ENCODE measurements around the gene AKT3.

The AKT3 gene

GRCh38 chr1:243730487-243731150 lies 119.4 kb downstream of the AKT3 start:
- DNase-seq = no peak

GRCh38 chr1:243729956-243730355 lies 120.1 kb downstream of the AKT3 start:
- DNase-seq = no peak

GRCh38 chr1:243727503-243728203 lies 122.4 kb downstream of the AKT3 start:
- no peak for DNase-seq

- DNase-seq = no peak
Observed at GRCh38 chr1:243726806-243727502, 123.1 kb downstream of the AKT3 start.

- no peak for DNase-seq
Observed at GRCh38 chr1:243725846-243726245, 124.2 kb downstream of the AKT3 start.

GRCh38 chr1:243725075-243725474 lies 125.0 kb downstream of the AKT3 start:
- DNase-seq = no peak

GRCh38 chr1:243723458-243724043 lies 126.5 kb downstream of the AKT3 start:
- no peak for DNase-seq

GRCh38 chr1:243723050-243723449 lies 127.0 kb downstream of the AKT3 start:
- no peak for DNase-seq

- no peak for DNase-seq
Observed at GRCh38 chr1:243719476-243719875, 130.6 kb downstream of the AKT3 start.

GRCh38 chr1:243718893-243719292 lies 131.2 kb downstream of the AKT3 start:
- no peak for DNase-seq

- no peak for DNase-seq
Observed at GRCh38 chr1:243718022-243718421, 132.0 kb downstream of the AKT3 start.

- no peak for DNase-seq
Observed at GRCh38 chr1:243716906-243717305, 133.1 kb downstream of the AKT3 start.

GRCh38 chr1:243715285-243715684 lies 134.8 kb downstream of the AKT3 start:
- DNase-seq = no peak

GRCh38 chr1:243713470-243714186 lies 136.4 kb downstream of the AKT3 start:
- DNase-seq = no peak

GRCh38 chr1:243712941-243713340 lies 137.1 kb downstream of the AKT3 start:
- DNase-seq = no peak

- no peak for DNase-seq
Observed at GRCh38 chr1:243712242-243712641, 137.8 kb downstream of the AKT3 start.

GRCh38 chr1:243710467-243710866 lies 139.6 kb downstream of the AKT3 start:
- no peak for DNase-seq

GRCh38 chr1:243708210-243708609 lies 141.8 kb downstream of the AKT3 start:
- no peak for DNase-seq

- DNase-seq = no peak
Observed at GRCh38 chr1:243706563-243706962, 143.5 kb downstream of the AKT3 start.

- no peak for DNase-seq
Observed at GRCh38 chr1:243705585-243705984, 144.5 kb downstream of the AKT3 start.

- DNase-seq = no peak
Observed at GRCh38 chr1:243701872-243702271, 148.2 kb downstream of the AKT3 start.

- no peak for DNase-seq
Observed at GRCh38 chr1:243693800-243694199, 156.2 kb downstream of the AKT3 start.

- no peak for DNase-seq
Observed at GRCh38 chr1:243686159-243686558, 163.9 kb downstream of the AKT3 start.

All from activated CD4-positive, alpha-beta T cell treated with anti-CD3 and anti-CD28 coated beads for 4 hours (primary cell).